NK-92 (cell line): ENCODE measurements around the gene C19orf25.
A peak's percentile ranks its signal among the peaks of the same experiment; 100 is the strongest.
"Not testable (repeated sequence)": the region's sequence is repeated elsewhere in the genome, so short reads cannot be mapped to it uniquely, and the experiment has no call there.

ENCODE experiments used
- DNase-seq: peaks from one replicate; lab custom pipeline; 2025; ENCODE audit not compliant: unreplicated experiment; lab: John Stamatoyannopoulos, UW

Gene C19orf25

DNA sequence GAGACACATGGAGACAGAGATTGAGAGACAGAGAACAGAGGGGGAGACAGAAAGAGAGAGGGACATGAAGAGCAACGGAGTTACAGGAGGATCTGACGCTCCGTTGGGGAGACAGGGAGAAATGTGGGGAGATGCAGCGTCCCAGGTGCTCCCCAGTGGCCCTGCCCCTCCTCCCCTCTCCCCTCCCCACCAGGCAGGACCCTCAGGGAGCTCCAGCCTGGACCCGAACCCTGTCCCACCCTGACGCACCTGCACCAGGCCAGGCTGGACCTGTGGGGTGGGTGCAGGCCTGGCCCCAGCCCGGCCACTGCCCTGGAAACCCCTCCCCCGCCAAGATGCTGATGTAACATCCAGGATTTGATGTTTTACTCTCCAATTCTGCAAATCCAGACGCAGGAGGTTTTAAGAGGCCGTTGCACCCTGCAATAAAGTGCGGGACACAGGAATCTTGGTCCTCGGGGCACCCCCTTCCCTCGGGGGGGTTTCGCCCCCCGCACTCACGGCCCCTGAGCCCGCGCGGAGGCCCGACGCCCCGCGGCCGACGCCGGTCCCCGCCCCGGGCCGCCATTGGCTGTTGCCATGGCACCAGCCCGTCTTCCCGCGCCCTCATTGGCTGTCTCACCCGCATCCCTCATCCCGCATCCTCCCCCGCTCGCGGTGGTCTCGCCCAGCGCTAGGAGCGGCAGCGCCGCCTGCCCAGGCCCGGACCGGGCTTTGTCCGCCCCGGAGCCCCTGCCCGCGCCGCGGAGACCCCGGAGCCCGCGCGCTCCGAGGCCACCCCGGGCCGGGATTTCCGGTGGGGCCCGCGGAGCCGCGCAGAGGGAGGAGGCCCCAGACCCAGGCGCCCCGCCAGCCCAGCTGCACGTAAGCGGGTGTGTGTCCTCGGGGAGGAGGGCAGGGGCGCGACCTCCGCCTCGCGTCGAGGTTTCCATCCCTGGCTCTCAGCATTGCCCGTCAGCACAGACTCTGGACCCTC, 29.3 kb downstream of the C19orf25 start, which contains the start of gene APC2:
APC2 (plus strand) TSS at position 655 of the 976 bp plus-strand sequence. CDS start 2,881 bp downstream, outside the sequence.
- DNase-seq: no peak

DNA sequence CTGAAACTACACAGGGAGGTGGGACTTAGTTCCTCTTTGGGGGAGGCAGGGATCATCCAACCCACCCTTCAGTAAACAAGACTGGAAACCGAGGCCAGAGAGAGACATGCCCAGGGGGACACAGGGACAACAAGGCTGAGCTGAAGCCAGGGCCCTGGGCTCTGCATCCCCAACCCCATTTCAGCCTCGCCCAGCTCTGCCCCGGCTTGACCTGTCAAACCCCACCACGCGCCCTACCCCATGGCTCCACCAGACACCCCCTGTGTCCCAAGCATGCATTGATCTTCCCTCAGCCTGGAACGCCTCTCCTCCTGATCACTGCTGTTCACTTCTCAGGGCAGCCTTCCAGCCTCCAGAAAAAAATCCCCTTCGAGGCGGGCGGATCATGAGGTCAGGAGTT, 31.1 kb downstream of the C19orf25 start:
- DNase-seq: no peak

DNA sequence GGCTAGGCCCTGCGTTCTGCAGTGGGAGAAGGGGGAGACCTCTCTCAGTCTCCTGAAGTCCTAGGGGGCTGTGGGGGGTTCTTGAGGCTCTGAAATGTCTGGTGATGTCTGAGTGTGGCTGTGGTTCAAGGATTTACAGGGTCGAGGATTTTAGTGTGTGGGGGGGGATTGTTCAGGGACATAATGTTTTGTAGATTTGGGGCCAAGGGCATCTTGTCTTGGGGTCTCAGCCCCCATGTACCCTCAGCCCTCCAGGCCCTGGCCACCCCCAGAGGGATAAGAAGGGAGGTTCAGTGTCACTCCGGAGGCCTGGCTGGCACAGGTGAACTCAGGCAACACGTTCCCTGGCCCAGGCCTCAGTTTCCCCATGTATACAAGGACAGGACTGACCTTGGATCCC, 31.5 kb downstream of the C19orf25 start:
- DNase-seq: no peak

DNA sequence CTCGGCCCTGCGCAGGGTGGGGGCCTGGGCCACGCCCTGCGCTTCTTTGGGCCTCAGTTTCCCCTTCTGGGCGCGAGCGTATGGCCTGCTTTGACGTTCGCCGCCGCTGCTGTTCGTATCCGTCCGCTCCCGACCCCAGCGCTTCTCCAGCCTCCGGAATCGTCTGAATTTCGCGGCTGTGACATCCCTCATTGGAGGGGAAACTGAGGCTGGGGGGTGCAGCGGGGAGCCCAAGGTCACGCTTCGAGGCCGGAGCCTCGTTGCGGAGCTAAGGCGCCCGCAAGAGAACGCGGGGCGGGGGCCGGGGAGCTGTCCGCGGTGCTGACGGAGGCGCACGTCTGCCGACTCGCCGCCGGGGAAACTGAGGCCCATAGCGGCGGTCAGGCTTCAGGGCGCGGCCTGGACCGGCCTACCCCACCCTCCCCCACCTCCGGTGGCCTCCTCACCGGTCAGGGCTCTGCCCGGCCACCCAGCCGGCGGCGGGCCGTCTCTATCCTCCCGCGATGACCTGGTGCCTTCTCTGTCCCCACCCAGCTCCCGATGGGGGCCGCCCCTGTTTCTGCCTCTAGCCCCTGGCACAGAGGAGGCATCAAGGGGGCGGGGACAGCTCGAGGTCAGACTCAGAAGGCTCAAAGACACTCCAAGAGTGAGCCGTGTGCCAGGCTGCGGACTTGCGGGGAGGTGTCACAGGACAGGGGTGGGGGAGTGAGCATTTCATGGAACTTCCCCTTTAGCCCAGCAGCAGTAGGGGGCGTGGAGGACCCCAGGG, 32.1 kb downstream of the C19orf25 start:
- no peak for DNase-seq

DNA sequence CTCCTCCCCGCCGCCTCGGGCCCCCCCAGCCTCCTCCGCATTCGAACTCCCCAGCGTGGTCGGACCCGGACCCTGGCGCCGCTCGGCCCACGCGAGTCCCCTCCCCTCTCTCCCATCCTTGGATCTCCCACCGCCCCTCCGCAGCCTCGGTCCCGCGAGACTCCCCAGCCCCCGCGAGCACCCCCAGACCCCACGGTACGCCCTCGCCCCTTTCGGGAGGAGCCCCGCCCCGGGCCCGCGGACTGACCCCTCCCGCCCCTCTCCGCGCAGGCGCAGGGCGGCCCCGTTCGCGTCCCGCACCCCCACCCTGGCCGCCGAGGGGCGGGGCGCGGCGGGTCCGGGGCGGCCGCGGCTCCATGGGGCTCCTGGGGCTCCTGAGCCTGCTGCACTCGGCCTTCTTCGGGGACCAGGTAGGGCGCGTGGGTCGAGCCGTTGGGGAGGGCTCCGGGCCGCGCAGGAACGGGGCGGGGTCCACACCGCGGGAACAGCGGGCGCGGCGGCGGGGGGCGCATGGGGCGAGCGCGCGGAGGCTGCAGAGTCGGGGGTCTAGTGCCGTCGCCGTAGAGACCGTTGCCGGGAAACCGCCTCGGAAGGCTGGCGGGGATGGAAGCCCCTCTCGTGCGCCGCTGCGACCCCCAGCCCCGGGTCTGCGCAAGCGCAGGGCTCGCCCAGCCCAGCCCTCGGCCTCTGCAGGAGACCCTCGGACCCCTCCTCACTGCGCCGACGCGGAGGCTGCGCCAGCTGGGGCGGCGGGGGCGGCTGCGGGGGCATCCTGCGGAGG, 32.9 kb downstream of the C19orf25 start:
- no peak for DNase-seq

DNA sequence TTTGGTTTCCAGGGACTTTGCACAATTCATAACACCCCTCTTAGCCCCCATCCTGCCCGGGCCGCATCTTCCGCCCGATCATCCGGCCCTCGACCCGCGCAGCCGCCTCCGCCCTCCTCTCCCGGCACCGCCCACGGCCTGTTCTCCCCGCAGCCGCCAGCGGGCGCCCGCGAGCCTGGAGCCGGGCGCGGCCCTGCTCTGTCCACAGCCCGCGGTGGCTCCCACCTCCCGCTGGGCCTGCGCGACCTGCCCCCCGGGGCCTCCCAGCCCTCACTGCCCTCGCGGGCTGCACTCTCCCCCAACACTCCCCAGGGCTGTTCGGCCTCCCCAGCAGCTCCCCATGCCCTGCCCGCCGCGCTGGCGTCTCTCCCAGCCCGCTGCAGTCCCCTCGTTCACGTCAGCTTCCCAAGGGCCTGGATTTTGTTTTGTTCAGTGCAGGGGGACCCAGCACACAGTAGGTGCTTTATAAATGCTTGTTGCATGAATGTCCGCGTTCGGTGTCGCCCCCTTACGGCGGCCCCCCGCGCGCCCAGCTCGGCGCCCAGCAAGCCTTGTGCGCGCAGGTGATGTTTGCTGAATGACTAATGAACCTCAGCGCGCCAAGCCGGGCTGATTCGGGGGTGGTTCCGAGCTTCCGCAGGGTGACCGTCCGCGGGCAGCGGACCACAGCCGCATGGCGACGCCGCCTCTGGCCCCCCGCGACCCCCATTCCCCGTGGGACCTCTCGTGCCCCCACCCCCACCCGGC, 33.7 kb downstream of the C19orf25 start:
- no peak for DNase-seq

DNA sequence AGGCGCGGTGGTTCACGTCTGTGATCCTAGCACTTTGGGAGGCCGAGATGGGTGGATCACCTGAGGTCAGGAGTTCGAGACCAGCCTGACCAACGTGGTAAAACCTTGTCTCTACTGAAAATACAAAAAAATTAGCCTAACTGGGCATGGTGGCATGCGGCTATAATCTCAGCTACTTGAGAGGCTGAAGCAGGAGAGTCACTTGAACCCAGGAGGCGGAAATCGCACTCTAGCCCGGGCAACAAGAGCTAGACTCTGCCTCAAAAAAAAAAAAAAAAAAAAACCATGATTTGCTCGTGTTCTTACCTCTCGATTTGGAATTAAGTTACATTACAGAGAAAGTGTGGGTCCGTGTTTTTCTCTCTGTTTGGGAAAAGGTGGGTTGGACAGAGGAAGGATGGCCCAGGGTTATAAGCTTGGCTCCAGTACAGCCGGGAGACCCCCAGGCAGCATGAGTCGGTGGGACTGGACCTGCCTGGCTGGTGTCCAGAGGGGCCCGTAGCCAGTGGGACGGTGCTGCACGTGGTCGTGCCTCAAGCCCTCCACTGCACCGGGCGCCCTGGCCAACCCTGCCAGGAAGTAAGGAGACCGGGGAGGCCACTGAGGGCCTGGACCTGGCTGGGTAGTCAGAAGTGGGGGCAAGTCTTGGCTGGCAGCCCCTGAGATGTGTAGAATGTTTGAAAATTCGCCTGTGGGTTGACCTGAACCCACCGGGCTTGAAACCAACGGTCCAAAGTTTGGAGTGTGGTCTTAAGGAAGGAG, 37.2 kb downstream of the C19orf25 start:
- DNase-seq: no peak

DNA sequence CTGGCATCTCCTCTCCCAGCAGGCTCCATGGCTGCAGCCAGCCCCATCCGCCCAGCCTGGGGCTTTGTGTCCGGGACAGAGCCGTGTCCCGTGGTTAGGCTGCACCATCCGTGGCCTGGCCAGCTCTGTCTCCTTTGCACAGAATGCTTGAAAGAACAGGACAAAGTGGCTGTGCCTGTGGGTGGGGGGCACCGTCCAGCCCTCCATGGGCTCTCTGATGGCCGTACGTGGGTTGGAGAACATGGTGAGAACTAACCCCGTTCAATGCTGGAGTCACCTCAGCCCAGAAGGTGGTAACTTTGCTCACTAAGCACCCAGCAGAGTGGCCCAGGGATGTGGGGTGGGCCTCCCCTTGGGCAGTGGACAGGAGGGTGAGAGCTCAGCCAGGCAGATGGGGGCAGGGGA, 38.0 kb downstream of the C19orf25 start:
- no peak for DNase-seq

DNA sequence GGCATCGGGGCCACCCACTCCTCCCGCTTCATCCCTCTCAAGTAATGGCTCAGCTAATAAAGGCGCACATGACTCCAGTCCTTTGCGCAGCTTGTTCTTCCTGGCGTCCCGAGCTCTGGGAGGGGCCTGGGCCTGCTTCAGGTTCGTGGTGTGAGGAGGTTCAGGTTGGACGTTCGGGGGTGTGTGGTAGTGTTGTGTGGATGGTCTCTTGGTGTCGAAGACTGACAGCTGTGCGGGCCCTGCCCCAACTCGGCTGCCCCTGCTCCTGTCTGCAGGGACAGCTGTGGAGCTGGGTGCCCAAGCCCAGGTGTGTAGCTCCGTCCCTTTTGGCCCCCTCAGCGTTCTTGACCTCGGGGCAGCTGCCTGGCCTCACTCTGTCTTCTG, 38.6 kb downstream of the C19orf25 start:
- DNase-seq: no peak

DNA sequence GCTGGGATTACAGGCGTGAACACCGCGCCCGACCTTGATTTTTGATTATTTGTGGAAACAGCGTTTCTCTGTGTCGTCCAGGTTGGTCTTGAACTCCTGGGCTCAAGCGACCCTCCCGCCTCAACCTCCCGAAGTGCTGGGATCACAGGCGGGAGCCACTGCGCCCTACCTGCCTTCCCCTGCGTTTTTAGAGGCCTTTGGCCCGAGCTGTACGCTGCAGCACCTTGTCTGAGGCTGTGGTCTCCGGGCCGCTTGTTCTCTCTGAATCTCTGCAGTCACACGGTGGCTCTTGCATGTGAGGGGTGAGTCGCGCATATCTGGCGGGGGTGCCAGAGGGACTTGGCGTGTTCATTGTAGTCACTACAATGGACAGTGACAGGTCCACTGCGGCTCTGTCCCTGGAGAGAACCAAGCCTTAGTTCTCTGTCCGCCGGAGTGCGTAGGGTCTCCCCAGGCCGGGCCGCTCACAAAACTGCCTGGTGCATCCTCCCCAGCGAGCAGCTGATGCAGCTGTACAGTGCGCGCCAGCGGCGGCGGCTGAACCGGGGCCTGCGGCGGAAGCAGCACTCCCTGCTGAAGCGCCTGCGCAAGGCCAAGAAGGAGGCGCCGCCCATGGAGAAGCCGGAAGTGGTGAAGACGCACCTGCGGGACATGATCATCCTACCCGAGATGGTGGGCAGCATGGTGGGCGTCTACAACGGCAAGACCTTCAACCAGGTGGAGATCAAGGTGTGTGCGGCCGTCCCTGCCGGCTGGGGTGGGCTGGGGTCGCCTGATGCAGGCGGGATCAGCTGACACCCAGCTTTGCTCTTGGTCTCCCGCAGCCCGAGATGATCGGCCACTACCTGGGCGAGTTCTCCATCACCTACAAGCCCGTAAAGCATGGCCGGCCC, 39.2 kb downstream of the C19orf25 start:
- not testable (repeated sequence) for DNase-seq

DNA sequence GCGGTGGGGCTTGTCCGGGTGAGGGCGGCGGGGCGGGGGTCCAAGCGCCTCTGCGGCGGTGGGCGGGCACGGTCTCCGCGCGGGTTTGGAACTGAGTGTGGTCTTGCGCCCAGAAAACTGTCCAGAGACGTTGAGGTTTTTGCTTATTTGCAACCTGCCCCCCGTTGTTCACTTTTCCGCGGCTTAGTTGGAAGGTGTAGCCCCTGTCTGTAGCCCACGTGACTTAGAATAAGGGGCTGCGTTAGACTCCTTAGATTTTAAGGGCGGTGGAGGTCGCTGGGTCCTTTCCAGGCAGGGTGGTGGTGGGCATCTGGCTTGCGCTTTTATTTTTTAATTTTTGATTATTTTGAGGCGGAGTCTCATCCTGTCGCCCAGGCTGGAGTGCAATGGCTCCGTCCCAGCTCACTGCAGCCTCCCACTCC, 40.1 kb downstream of the C19orf25 start:
- no peak for DNase-seq

DNA sequence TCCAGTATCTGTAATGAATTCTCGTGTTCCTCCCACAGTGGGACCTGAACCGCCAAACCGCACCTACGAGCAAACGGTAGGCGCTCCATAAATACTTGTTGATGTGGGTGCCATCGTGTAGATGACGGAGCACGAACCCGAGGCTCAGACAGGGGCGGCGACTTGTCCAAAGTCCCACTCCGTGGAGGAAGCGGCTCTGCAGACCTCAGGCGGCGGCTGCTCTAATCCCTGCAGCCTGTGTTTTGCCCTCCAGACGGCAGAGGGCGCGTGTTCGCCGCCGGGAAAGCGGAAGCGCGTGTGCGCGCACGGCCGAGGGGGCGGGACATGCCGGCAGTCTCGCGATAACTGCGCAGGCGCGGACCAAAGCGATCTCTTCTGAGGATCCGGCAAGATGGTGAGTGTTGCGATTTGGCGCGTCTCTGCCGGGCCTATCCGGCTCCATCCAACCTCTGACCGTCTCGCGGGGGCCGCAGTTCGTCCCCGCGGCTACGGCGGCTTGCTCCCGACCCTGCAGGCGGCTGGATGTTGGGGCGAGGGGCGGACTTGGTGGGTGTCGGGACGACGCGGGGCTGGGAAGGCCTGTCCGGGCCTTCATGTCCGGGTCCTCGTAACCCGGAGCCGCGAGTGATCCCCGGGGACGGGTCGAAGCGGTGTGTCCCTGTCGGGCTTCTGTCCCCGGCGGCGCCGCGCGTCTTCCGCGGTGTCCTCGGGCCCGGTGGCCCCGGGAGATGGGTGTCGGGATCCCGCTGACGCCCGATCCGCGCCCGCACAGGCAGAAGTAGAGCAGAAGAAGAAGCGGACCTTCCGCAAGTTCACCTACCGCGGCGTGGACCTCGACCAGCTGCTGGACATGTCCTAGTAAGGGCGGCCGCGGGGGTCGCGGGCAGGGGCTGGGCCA, 40.7 kb downstream of the C19orf25 start, which contains the start of gene RPS15:
RPS15 (plus strand) TSS at position 362 of the 898 bp plus-strand sequence; CDS start at position 392, 30 bp downstream.
- DNase-seq: peak; percentile 61

DNA sequence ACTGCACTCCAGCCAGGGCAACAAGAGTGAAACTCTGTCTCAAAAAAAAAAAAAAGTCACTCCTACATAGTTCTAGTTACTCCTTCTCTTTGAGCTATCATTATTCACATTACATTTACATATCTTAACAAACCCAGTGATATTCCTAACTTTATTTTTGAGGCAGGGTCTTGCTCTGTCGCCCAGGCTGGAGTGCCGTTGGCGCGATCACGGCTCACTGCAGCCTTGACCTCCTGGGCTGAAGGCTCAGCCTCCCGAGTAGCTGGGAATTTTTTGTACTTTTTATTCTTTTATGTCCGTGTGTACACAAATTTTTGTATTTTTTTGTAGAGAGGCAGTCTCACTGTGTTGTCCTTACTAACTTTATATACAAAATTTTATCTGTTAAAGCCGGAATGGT, 41.4 kb downstream of the C19orf25 start:
- no peak for DNase-seq

DNA sequence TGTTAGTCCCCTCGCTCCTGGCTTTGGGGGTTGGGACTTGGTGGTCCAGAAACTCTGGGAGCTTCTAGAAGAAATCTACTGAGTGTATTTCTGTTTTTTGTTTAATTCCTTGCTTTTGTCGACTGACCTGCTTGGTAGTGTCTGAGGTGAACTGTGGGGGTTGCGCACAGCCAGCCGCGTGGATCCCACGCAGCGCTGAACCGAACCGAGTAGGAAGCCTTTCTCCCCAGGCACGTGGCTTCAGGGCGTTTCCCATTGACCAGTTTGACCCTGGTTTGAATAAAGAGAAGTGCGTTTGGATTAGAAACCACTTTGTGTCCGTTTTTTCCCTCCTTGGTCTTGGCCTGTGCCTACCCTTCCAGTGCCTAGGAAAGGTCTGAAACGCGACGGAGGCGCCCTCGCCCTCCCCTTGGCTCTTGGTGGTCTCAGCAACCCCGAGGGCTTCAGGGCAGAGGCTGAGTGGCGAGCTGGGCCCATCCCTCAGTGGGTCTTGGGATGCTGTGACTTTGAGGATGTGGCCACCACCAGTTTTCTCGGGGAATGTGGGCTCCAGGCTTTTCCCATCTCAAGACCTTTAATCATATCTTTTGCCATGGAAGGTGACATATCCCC, 43.5 kb downstream of the C19orf25 start:
- DNase-seq: no peak

DNA sequence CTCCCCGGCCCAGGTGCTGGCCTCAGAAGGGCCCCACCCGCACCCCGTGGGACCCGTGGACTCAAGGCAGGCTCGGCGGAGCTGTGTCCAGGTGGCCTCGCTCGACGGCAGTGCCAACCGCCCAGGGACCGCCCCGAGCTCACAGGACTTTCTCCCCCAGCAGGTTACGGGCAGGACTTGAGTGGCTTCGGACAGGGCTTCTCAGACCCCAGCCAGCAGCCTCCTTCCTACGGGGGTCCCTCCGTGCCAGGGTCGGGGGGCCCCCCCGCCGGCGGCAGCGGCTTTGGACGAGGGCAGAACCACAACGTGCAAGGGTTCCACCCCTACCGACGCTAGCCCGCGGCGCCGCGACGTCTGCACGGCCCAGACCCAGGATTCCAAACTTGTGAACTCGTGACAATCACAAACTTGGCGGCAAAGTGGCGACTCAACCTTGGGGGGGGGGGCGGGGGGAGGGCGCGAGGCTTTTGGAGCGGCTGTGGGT, 44.4 kb downstream of the C19orf25 start:
- no peak for DNase-seq

DNA sequence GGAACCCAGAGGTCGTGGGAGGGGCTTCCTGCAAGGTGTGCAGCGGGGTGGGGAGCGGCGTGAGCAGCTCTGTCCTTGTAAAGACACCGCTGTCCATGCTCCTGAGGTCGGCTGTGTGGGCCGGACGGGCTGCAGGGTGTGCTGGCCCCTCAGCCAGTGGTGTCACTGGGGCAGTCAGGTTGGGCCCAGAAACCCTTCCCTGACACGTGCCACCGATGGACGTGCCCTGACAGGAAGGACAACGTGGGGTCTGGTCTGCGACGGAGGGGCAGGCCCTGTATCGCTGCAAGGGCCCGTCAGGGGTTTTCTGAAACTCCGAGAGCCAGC, 45.0 kb downstream of the C19orf25 start:
- no peak for DNase-seq
